Nephron (organoid): ENCODE results near the gene CES3.

Experiments
- H3K27ac Mint-ChIP-seq, 3 experiments: 2 replicates each; pipeline ENCODE4 v1.8.0; 2020; ENCODE audit warnings: mixed read lengths in 3 of 3, mild to moderate bottlenecking in 2 of 3, moderate library complexity in 1 of 3
- H3K27me3 Mint-ChIP-seq: 2 replicates; pipeline ENCODE4 v1.8.0; 2021; ENCODE audit warnings: low read depth, mild to moderate bottlenecking, moderate library complexity, mixed read lengths
- H3K36me3 Mint-ChIP-seq: 2 replicates; pipeline ENCODE4 v1.8.0; 2020; ENCODE audit warnings: low read depth, mixed read lengths
- H3K4me1 Mint-ChIP-seq: 2 replicates; pipeline ENCODE4 v1.8.0; 2020; ENCODE audit warnings: mixed read lengths
- H3K4me3 Mint-ChIP-seq, 3 experiments: 2 replicates each; pipeline ENCODE4 v1.8.0; 2020; ENCODE audit warnings: mild to moderate bottlenecking in 3 of 3, mixed read lengths in 3 of 3, moderate library complexity in 2 of 3
- H3K9me3 Mint-ChIP-seq: 2 replicates; pipeline ENCODE4 v1.8.0; 2020; ENCODE audit warnings: mixed read lengths
- TF ChIP-seq, protein P1 (sequence below), 3 experiments: fragments of 200-600 bp; sonication (generic); IDR thresholded peaks; one replicate each; pipeline ENCODE4 v1.5.0; 2021; ENCODE audit warnings: antibody characterized with exemption in 3 of 3; ENCODE audit not compliant: unreplicated experiment in 3 of 3

CES3 gene

DNA sequence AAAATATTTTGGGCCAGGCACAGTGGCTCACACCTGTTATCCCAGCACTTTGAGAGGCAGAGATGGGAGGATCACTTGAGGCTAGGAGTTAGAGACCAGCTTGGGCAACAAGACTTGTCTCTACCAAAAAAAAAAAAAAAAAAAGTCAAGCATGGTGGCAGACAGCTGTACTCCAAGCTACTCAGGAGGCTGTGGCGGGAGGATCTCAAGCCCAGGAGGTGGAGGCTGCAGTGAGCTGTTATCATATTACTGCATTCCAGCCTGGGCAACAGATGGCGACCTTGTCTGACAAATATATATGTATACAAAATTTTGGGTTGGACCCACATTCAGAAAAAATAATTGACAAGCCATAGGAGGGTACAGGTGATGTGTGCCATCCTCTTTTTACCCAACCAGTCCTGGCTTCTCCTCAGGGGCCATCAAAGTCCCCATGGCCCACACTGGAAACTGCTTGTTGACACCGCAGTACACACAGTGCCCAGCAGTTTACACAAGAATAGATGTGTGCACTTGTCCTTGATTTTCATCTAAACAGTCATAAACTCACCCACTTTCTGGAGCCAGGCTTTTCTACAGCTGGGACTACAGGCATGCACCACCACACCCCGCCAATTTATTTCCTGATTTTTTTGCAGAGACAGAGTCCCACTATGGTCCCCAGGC lies 24.0 kb upstream of the CES3 start:
- Mint-ChIP-seq H3K27ac (no peak overlapping the region), H3K4me3 (peak overlapping the region; percentile 94 to 99 (median 99)), H3K9me3 (no peaks in the 10 kb centered on the region), H3K4me1 (peaks cover 29% of the 10 kb centered on the region), H3K27me3 (no peaks in the 10 kb centered on the region), H3K36me3 (peaks cover 24% of the 10 kb centered on the region)
- TF ChIP-seq, protein P1, sequence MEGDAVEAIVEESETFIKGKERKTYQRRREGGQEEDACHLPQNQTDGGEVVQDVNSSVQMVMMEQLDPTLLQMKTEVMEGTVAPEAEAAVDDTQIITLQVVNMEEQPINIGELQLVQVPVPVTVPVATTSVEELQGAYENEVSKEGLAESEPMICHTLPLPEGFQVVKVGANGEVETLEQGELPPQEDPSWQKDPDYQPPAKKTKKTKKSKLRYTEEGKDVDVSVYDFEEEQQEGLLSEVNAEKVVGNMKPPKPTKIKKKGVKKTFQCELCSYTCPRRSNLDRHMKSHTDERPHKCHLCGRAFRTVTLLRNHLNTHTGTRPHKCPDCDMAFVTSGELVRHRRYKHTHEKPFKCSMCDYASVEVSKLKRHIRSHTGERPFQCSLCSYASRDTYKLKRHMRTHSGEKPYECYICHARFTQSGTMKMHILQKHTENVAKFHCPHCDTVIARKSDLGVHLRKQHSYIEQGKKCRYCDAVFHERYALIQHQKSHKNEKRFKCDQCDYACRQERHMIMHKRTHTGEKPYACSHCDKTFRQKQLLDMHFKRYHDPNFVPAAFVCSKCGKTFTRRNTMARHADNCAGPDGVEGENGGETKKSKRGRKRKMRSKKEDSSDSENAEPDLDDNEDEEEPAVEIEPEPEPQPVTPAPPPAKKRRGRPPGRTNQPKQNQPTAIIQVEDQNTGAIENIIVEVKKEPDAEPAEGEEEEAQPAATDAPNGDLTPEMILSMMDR (IDR thresholded peaks at IDR 0.05; ENCODE audit: unreplicated experiment in 3 of 3) = no peak

GRCh38 chr16:66937725-66938337 lies 23.2 kb upstream of the CES3 start:
- Mint-ChIP-seq H3K4me1 (peaks cover 29% of the 10 kb centered on the region), H3K27me3 (no peaks in the 10 kb centered on the region), H3K36me3 (peaks cover 30% of the 10 kb centered on the region), H3K4me3 (peak overlapping the region; percentile 60 to 99 (median 94)), H3K9me3 (no peaks in the 10 kb centered on the region), H3K27ac (no peak overlapping the region)
- TF ChIP-seq, protein P1 (IDR thresholded peaks at IDR 0.05; ENCODE audit: unreplicated experiment in 3 of 3) = no peak

DNA sequence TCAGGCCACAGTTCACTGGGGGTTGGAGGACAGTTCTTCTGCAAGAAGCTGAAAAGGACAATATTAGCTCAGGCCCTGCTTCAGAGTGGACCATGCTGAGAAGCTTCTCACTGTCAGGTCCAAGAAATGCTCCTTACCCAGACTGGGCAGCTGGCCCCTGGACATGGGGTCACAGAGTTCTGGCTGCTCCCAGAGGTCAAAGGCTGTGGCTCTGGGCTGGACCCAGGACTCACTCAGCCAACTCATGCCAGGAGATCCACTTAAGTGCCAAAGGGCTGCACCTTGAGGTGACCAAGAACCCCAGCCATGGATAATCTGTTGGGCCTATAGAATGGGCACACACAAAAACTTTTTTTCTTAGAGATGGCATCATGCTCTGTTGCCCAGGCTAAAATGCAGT lies 21.7 kb upstream of the CES3 start:
- TF ChIP-seq, protein P1 (IDR thresholded peaks at IDR 0.05; ENCODE audit: unreplicated experiment in 3 of 3) = no peak
- H3K36me3 Mint-ChIP-seq = peaks cover 37% of the 10 kb centered on the region
- no peak overlapping the region for H3K27ac Mint-ChIP-seq
- peaks cover 15% of the 10 kb centered on the region for H3K4me1 Mint-ChIP-seq
- no peak overlapping the region for H3K4me3 Mint-ChIP-seq
- H3K9me3 Mint-ChIP-seq = no peaks in the 10 kb centered on the region
- no peaks in the 10 kb centered on the region for H3K27me3 Mint-ChIP-seq

GRCh38 chr16:66940236-66940635 lies 20.8 kb upstream of the CES3 start:
- Mint-ChIP-seq H3K27ac (no peak overlapping the region), H3K36me3 (peaks cover 37% of the 10 kb centered on the region), H3K4me1 (peaks cover 15% of the 10 kb centered on the region), H3K9me3 (no peaks in the 10 kb centered on the region), H3K4me3 (no peak overlapping the region), H3K27me3 (no peaks in the 10 kb centered on the region)
- TF ChIP-seq, protein P1 (IDR thresholded peaks at IDR 0.05; ENCODE audit: unreplicated experiment in 3 of 3) = no peak

DNA sequence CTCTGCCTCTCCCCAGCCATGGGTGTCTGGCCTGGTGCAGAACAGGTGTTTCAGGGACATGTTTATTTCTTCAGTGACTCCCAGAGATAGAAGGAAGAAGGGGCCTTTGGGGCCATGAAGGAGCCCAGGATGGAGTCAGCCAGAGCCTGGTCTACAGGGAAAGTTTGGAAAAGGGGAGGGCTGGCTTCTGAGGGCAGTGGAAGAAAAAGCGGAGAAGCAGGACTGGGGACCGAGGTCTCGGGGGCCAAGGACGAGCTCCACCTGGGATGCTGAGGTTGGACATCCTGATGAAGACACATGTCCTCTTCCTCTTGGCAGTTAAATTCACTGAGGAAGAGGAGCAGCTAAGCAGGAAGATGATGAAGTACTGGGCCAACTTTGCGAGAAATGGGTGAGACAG lies 18.1 kb upstream of the CES3 start:
- no peak overlapping the region for H3K27ac Mint-ChIP-seq
- H3K9me3 Mint-ChIP-seq = no peaks in the 10 kb centered on the region
- H3K4me1 Mint-ChIP-seq = no peaks in the 10 kb centered on the region
- peaks cover 30% of the 10 kb centered on the region for H3K36me3 Mint-ChIP-seq
- H3K27me3 Mint-ChIP-seq = no peaks in the 10 kb centered on the region
- TF ChIP-seq, protein P1 (IDR thresholded peaks at IDR 0.05; ENCODE audit: unreplicated experiment in 3 of 3) = no peak
- H3K4me3 Mint-ChIP-seq = no peak overlapping the region
